IPS-15b (cell line): ENCODE data around the gene PRIMA1.
"Not testable (repeated sequence)": the region's sequence is repeated elsewhere in the genome, so short reads cannot be mapped to it uniquely, and the experiment has no call there.

ENCODE experiments used
- H3K27me3 ChIP-seq: one replicate; pipeline ENCODE4 v1.6.1; 2013; ENCODE audit warnings: low read length; ENCODE audit not compliant: control insufficient read depth, insufficient read depth
- H3K36me3 ChIP-seq: one replicate; pipeline ENCODE4 v1.6.1; 2013; ENCODE audit warnings: low read length; ENCODE audit not compliant: control insufficient read depth, insufficient read depth
- H3K4me1 ChIP-seq: one replicate; pipeline ENCODE4 v1.6.1; 2013; ENCODE audit warnings: mild to moderate bottlenecking, low read length; ENCODE audit not compliant: control insufficient read depth, insufficient read depth
- H3K4me3 ChIP-seq: one replicate; pipeline ENCODE4 v1.5.1; 2013; ENCODE audit warnings: low read depth, low read length
- H3K9ac ChIP-seq: one replicate; pipeline ENCODE4 v1.6.1; 2013; ENCODE audit warnings: low read depth, mild to moderate bottlenecking, low read length
- H3K9me3 ChIP-seq: one replicate; pipeline ENCODE4 v1.6.1; 2013; ENCODE audit warnings: mild to moderate bottlenecking, low read length; ENCODE audit not compliant: control insufficient read depth, insufficient read depth

The PRIMA1 gene

DNA sequence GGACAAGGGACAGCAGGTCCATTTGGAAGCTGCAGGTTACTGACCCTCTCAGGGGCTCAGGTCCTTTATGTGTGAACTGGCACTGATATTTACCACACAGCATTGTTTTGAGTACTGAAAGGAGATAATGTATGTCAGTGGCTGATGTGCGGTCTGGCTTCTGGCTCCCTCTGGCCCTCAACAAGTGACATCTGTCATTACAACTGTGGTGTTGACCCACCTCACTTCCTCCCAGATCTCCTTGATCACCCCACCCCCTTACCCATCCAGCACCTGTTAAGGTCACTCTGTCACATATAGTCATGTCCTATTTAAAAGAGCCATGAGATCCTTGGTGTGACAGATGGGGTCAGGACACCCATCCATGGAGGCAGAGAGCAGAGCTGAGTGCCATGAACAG is 22.7 kb upstream of the PRIMA1 start:
- H3K4me3 ChIP-seq = no peak overlapping the region
- H3K27me3 ChIP-seq = no peaks in the 10 kb centered on the region
- no peaks in the 10 kb centered on the region for H3K36me3 ChIP-seq
- no peaks in the 10 kb centered on the region for H3K4me1 ChIP-seq
- no peak overlapping the region for H3K9ac ChIP-seq
- peaks cover 8% of the 10 kb centered on the region for H3K9me3 ChIP-seq

DNA sequence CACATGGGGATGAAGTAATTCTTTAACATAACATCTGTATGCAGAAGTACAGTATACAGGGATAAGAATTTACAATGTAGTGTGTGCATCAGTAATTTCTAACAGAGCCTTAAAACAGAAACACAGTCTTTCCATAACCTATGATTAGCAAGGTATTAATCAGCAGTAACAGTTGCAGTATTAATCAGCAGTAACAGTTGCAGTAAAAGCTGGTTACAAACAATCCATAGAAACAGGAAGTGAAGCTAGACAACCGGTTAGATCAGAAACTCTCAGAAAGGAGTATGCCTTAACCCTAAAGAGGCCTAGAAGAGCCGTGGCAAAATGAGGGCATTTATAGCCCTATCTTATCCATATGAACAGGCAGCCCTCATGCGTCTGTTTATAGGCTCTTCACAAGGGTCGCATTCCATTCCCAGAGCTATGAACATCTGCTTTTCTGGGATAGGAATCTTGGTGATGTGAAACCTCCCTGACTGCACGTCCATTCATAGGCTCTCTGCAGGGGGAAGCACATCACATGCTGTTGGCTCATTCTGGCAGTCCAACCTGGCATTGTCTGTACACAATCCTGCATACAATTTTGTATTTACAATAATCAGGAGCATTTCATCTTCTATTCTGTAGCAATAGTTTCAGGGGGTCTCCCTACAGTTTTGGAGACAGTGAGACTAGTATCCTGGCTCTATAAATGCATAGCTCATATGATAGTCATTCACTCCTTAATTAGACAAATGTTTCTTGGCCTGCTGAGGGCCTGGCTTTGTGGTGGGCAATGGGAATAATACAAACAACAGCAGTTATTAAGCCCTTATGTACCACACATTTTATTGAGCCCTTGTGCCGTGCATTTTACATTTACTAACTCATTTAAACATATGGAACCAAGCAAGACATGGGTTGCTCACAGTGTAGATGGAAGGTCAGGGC is 21.5 kb upstream of the PRIMA1 start:
- H3K4me1 ChIP-seq, H3K4me3 ChIP-seq, H3K9me3 ChIP-seq, H3K9ac ChIP-seq, H3K27me3 ChIP-seq, H3K36me3 ChIP-seq: not testable (repeated sequence)

DNA sequence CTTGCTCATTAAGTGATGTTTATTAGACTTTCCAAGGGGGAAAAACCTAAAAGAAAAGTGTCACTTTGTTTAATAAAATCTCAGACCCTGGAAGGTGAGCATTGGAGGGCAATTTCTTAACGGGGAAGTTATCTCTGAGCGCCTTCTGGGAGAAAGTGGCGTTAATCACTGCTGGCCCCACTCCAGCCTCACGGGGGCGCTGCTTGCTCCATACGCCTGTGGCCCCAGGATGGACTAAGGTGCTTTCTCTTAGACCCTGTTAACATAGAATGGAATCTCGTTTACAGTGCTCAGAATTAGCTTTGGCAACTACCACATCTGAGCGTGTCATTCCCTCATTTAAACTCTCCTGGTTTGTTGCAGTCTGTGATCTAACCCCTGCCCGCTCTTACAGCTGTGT is 16.4 kb upstream of the PRIMA1 start:
- no peak overlapping the region for H3K4me3 ChIP-seq
- H3K4me1 ChIP-seq = no peaks in the 10 kb centered on the region
- H3K9ac ChIP-seq = no peak overlapping the region
- H3K36me3 ChIP-seq = no peaks in the 10 kb centered on the region
- H3K9me3 ChIP-seq = no peaks in the 10 kb centered on the region
- no peaks in the 10 kb centered on the region for H3K27me3 ChIP-seq

DNA sequence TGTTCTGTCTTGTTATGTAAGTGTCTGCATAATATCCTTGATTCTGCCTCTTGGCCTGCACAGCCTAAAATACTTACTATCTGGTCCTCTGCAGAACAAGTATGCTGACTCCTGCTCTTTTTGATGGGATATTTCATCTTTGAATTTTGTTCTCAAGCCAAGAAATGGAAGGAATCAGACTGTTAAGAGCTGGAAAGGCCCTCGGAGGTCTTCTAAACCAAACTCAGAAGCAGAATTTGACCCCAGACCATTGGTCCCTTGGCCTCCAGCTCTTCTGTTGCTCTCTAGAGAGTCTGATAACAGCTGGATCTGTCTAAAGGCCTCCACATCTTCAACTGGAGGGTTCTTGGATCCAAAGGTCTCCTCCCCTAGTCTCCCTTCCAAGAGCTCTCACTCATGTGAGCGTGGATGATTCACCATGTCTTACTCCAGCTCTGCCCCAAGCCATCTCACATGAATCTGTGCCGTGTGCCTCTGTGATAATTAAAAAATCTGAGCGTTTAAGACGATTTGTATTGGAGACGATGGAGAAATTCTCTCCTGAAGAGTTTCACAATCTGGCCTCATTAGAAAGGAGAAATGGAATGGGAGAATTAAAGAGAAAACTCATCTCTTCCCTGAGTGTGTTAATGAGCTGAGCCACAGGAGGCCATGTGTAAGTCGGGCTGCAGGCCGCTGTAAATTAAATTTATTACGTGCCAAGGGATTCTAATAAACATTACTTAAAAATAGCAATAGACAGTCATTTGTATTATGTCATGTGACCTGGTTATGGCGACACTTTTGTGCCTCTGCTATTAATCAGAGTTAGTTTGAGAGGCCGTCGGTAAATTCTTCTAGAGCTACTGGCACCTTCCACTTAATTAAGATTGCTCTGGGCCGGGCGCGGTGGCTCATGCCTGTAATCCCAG is 15.4 kb upstream of the PRIMA1 start:
- H3K4me1 ChIP-seq = no peaks in the 10 kb centered on the region
- H3K4me3 ChIP-seq = no peak overlapping the region
- H3K9ac ChIP-seq = no peak overlapping the region
- no peaks in the 10 kb centered on the region for H3K36me3 ChIP-seq
- H3K9me3 ChIP-seq = no peaks in the 10 kb centered on the region
- no peaks in the 10 kb centered on the region for H3K27me3 ChIP-seq

DNA sequence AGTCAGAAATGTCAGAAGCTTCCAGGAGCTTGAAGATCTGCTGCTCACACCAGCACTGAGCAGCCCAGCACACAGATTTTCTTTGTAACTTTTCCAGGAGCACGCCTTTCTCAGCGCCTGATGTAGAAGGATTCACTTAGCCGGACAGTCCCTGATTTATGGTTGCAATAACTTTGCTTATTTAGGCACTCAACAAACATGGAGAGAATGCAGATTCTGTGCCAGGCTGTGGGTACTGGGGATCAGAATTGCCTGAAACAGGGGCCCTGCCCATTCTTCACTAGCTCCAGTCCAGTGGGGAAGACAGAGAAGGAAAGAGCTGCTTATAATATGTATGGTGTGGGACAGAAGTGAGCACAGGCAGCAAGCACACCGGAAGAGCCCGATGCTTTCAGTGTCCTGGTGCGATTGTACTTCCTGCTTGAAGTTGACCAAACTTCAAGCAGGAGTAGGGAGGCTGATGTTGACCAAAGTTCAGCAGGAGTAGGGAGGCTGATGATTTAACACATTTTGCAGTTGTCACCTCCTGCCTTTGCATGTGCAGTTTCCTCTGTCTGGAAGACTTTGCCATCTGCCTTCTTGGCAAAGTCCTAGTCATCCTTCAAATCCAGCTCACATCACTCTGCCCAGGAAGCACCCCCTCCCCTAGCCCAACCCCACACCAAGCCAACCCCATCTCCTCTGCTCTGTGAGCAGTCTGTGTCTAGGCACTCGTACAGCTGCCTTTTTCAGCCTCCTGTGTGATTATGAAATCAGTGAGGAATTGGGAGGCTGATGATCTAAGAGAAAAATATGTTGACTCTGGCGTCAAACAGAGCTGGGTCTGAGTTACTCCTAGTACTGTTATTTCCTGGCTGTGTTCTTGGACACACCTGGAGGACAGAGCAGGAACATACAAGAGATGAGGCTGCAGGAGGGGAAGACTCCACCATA is 12.0 kb upstream of the PRIMA1 start:
- Histone ChIP-seq H3K9me3 (no peaks in the 10 kb centered on the region), H3K4me1 (no peaks in the 10 kb centered on the region), H3K9ac (no peak overlapping the region), H3K27me3 (no peaks in the 10 kb centered on the region), H3K36me3 (no peaks in the 10 kb centered on the region), H3K4me3 (no peak overlapping the region)

DNA sequence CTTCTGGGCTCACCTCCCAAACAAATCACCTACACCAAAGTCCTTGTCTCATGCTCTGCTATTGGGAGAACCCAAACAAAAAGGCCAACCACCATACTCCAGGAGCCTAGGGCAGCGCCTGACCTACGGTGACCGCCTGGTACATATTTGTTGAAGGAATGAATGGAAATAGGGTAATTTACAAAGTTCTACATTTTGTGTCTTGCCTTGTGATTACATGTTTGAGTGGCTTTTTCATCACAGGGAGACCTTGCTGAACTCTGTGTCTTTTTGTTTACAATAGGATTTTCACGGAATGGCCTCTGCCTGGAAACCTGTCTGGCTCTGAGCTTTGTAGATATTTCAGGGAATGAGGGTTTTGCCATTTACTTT is 11.3 kb upstream of the PRIMA1 start:
- no peak overlapping the region for H3K4me3 ChIP-seq
- H3K9me3 ChIP-seq = no peaks in the 10 kb centered on the region
- no peaks in the 10 kb centered on the region for H3K36me3 ChIP-seq
- no peaks in the 10 kb centered on the region for H3K4me1 ChIP-seq
- H3K27me3 ChIP-seq = no peaks in the 10 kb centered on the region
- H3K9ac ChIP-seq = no peak overlapping the region

DNA sequence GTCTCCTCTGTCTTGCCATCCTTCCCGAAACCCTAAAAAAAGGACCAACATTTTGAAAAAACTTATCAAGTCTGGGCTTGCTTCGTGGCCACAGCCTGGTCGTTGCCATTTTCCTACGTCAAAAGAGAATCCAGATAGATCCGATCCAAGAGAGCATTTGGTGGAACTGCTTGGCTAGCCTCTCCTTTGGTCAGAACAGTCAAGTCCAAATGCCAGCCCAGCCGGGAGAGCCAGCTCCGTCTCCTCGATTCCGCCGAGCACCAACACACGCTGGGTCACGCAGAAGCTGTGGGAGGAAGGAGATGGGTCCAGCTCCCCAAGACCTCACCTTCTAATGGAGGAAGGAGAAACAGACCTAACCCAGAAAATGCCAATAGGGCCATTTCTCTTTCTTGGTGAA is 9.3 kb upstream of the PRIMA1 start:
- Histone ChIP-seq H3K27me3 (peaks cover 2% of the 10 kb centered on the region), H3K36me3 (no peaks in the 10 kb centered on the region), H3K4me3 (no peak overlapping the region), H3K4me1 (no peaks in the 10 kb centered on the region), H3K9ac (no peak overlapping the region), H3K9me3 (no peaks in the 10 kb centered on the region)

DNA sequence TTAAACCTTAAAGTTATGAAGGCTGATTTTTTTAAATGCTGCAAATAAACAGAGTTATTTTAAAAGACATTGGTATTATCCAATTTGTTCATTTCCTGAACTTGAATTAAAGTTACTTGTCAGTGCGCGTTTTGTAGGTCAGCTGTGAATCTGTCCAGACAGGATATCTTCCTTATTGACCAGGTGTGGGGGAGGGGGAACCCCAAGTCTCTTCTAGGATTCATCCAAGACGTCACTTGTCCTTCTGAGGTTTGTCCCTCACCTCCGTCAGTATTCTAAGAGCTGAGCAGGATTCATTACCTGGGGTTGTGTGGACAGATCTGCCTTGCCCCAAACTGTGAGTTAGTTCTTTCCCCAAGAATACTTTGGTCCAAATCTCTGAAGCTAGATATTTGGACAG is 8.8 kb upstream of the PRIMA1 start:
- H3K9ac ChIP-seq = no peak overlapping the region
- no peak overlapping the region for H3K4me3 ChIP-seq
- H3K4me1 ChIP-seq = no peaks in the 10 kb centered on the region
- H3K36me3 ChIP-seq = no peaks in the 10 kb centered on the region
- H3K9me3 ChIP-seq = no peaks in the 10 kb centered on the region
- H3K27me3 ChIP-seq = peaks cover 2% of the 10 kb centered on the region

DNA sequence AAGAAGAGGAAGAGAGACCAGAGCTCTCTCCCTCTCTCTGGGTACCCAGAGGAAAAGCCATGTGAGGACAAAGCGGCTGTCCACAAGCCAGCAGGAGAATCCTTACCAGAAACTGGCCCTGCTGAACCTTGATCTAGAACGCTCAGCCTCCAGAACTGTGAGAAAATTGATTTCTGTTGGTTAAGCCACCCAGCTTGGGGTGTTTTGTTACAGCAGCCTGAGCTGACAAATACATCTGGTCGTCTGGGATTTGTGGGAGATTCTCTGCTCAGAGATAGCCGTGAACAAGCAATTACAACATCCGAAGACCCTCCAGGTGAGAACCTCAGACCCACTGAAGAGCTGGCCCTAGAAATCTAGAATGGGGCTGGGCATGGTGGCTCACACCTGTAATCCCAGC is 6.5 kb upstream of the PRIMA1 start:
- H3K9ac ChIP-seq = no peak overlapping the region
- peaks cover 2% of the 10 kb centered on the region for H3K4me1 ChIP-seq
- no peaks in the 10 kb centered on the region for H3K36me3 ChIP-seq
- no peak overlapping the region for H3K4me3 ChIP-seq
- no peaks in the 10 kb centered on the region for H3K9me3 ChIP-seq
- peaks cover 5% of the 10 kb centered on the region for H3K27me3 ChIP-seq

DNA sequence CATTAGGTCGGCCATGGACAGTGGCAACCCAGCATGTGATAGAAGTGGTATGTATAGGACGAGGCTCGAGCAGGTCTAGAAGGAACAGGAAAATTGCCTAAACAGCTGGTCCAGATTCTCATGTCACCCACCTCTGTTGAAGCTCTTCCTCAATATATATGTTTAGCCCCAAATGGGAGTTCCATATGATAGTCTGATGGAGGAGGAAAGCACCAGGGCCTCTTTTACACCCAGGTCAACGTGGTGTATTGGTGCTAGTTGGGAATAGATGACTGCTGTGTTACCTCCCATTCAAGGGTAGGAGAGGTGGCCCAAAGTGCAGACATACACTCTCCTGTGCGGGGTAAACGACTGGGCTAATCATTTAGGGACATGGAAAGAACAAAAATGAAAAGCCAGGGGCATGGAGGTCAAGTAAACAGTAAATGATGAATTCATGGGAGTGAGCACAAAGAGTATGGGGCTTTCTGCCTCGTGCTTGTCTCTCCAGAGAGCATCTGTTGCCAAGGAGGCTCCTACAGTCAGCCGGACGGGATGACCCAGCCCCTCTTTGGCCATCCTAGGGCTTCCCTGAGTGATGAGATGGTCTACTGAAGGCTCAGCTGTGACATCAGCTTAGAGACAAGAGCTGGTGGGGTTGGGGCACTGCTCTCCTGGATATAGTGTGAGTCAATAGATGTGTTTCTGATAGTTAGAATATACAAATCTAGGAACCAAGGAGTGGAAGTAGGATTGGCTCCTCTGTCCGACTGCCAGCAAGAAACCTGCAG is 5.5 kb upstream of the PRIMA1 start:
- H3K36me3 ChIP-seq = no peaks in the 10 kb centered on the region
- peaks cover 7% of the 10 kb centered on the region for H3K4me1 ChIP-seq
- H3K4me3 ChIP-seq = no peak overlapping the region
- no peaks in the 10 kb centered on the region for H3K9me3 ChIP-seq
- peaks cover 5% of the 10 kb centered on the region for H3K27me3 ChIP-seq
- H3K9ac ChIP-seq = no peak overlapping the region

DNA sequence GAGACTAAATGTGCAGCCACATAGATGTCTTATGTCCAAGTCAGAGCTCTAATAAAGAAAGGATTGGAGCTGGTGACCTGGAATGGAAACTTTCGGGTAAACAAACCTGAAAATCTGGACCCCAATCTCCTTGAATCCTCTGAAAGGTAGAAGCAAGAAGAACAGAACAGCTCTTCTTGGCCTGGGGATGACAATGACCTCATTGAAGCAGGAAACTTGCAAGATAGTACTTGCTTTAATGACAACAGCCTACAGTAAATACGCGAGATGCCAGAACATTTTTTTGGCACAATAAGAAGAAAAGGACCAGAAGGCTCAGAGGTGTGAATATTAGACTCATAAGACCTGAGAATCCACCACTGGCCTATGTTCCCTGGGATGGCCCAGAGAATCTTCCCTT is 4.1 kb upstream of the PRIMA1 start:
- H3K27me3 ChIP-seq = peaks cover 10% of the 10 kb centered on the region
- no peak overlapping the region for H3K9ac ChIP-seq
- peaks cover 7% of the 10 kb centered on the region for H3K4me1 ChIP-seq
- no peaks in the 10 kb centered on the region for H3K9me3 ChIP-seq
- H3K36me3 ChIP-seq = no peaks in the 10 kb centered on the region
- no peak overlapping the region for H3K4me3 ChIP-seq
